ENCODE measurements around the gene MED31.
A peak's percentile ranks its signal among the peaks of the same experiment; 100 is the strongest.

The MED31 gene

DNA sequence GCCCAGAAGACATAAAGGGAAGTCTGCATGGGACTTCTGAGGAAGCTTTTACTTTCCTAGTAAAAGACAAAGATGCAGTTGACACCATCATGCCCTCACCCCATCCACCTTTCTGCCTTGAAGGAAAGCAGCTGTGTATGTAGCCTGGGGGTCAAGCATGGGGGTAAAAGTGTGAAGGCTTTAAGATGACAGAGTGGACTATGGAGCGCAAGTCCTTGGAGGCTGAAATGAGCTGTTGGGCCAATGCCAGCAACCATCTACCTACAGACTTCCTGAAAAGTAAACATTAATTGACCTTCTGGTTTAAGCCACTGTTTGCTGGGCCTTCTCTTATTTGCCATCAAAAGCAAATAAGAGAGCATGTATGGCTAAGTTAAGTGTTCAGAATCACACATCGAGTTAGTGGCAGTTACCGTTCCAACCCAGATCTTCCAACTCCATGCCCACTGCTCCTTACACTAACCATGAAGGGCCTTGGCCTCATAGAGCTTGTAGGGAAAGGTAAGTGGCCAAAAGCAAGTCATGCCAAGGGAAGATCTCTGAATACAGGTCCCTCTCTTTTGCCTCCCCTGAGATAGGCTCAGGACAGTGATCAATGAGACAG, 31.8 kb upstream of the MED31 start:
- no peak for TF ChIP-seq ZFX (IDR thresholded peaks at IDR 0.05; ENCODE audit: borderline replicate concordance)
- TF ChIP-seq, protein P1, sequence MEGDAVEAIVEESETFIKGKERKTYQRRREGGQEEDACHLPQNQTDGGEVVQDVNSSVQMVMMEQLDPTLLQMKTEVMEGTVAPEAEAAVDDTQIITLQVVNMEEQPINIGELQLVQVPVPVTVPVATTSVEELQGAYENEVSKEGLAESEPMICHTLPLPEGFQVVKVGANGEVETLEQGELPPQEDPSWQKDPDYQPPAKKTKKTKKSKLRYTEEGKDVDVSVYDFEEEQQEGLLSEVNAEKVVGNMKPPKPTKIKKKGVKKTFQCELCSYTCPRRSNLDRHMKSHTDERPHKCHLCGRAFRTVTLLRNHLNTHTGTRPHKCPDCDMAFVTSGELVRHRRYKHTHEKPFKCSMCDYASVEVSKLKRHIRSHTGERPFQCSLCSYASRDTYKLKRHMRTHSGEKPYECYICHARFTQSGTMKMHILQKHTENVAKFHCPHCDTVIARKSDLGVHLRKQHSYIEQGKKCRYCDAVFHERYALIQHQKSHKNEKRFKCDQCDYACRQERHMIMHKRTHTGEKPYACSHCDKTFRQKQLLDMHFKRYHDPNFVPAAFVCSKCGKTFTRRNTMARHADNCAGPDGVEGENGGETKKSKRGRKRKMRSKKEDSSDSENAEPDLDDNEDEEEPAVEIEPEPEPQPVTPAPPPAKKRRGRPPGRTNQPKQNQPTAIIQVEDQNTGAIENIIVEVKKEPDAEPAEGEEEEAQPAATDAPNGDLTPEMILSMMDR (IDR thresholded peaks at IDR 0.05) = no peak
- 0 out of 2 replicates have a peak overlapping the region, but pooled peaks have one; percentile 8 for H3K27ac ChIP-seq

DNA sequence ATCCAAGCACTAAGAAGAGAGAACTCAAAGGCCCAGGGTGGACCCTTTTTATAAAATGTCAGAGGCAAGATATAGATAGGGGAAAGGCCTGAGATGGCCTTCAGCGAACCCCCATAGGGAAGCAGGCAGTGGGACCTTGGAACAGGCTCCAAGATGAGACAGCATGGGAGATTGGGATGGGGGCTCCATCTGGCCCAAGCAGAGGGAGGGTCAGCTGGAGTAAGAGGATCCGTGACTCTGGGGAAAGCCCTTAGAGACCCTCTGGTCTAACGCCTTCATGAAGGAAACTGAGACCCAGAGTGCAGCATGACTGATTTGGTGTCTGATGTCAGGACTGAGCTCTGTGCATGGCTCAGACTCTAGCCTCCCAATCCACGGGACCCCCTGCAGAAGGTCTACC, 30.9 kb upstream of the MED31 start:
- TF ChIP-seq, protein P1 (IDR thresholded peaks at IDR 0.05) = no peak
- TF ChIP-seq ZFX (IDR thresholded peaks at IDR 0.05; ENCODE audit: borderline replicate concordance) = no peak
- H3K27ac ChIP-seq = no peak overlapping the region

DNA sequence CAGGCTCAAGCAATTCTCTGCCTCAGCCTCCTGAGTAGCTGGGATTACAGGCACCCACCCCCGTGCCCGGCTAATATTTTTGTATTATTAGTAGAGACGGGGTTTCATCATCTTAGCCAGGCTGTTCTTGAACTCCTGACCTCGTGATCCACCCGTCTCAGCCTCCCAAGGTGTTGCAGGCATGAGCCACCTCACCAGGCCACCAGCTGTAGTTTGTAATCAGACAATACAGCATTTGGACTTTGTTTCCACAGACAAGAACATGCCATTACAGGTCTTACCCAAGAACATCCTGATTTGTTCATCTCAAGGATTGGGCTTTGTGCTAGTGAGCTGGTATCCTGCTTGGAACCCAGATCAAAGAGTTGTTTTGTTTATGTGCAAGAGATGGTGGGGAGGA, 30.3 kb upstream of the MED31 start:
- H3K27ac ChIP-seq = no peak overlapping the region
- TF ChIP-seq ZFX (IDR thresholded peaks at IDR 0.05; ENCODE audit: borderline replicate concordance) = no peak
- TF ChIP-seq, protein P1 (IDR thresholded peaks at IDR 0.05) = no peak

DNA sequence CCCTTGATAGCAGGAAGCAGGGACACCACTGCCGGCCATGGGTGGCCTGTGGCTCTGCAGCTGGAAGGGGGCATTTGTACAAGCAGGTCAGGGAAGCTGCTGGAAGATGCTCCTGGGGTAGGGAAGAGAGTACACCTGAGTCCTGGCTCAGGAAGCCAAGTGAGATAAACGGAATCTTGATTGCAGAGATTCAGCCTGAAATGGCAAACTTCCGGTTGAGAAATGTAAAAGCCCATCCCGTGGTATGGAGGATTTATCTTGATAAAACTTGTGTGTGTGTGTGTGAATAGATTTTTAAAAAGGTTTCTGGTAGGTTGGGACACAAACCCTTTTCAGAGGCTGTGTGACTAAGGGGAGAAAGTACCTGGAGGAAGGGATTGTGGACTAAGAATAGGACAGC, 29.8 kb upstream of the MED31 start:
- TF ChIP-seq ZFX (IDR thresholded peaks at IDR 0.05; ENCODE audit: borderline replicate concordance) = no peak
- TF ChIP-seq, protein P1 (IDR thresholded peaks at IDR 0.05) = no peak
- no peak overlapping the region for H3K27ac ChIP-seq

DNA sequence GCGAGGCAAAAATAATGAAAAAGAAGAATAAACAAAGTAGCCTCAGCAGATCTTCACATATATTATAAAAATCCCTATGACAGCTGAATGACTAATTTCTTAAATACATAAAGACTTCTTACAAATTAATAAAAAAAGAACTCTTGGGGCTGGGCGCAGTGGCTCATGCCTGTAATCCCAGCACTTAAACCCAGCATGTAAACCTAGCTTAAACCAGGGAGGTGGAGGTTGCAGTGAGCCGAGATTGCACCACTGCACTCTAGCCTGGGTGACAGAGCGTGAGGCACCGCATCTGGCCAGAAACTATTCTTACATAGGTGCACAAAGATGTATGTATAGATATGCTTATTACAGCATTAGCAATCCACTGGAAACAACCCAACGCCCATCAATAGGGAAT, 27.8 kb upstream of the MED31 start:
- no peak overlapping the region for H3K27ac ChIP-seq

DNA sequence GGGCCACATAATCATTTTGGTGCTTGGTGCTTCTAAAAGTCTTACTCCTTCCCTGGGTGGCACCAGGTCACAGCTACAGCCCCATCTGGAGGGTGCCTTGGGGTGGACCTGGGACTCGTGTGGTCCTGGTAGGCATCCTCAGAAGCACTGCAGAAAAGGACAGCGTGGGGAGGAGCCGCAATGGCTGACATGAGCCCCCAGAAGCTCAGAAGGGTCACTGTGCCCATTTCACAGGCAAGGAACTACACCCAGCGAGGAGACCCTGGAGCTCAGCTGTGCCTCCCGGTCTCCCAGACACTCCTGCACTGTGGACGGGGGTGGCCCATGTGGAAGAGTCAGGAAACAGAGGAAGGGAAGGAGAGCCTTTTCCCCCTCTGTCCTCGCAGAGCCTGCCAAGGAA, 26.5 kb upstream of the MED31 start:
- H3K27ac ChIP-seq = no peak overlapping the region
- TF ChIP-seq, protein P1 (IDR thresholded peaks at IDR 0.05) = no peak

More for the DNA sequence above, 27.8 kb upstream of the MED31 start:
- TF ChIP-seq, protein P1 (IDR thresholded peaks at IDR 0.05) = no peak
- TF ChIP-seq ZFX (IDR thresholded peaks at IDR 0.05; ENCODE audit: borderline replicate concordance) = no peak

DNA sequence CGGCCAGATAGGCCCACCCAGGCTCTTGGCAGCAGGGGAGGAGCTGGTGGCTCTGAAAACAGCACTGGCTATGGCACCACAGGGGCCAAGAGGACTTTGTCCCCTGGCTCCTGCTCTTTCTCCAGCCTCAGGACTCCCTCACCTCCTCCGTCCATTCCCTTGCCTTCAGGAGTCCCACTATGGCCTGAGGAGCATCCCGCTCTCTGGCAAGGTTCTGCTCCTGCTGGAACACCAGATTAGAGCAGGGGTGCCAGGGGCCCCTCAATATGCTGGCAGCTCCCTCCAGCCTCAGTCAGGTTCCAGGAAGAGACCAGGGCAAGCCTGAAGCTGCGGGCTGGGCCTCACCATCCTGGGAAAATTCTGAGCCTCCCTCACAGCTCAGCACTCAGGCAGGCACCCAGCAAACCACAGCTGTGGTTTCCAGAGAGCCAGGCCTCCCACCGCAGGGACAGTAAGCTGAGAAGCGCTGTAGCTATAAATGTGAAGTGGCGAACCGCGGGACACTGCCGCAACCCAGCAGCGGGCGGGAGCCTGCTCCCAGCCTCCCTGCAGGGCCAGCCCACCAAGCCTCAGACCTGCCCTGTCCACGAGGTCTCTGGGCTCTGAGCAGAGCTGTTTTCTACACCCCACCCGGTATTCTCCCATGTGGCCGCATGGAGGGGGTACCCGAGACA, 25.9 kb upstream of the MED31 start:
- TF ChIP-seq ZFX (IDR thresholded peaks at IDR 0.05; ENCODE audit: borderline replicate concordance) = no peak
- TF ChIP-seq, protein P1 (IDR thresholded peaks at IDR 0.05) = no peak
- no peak overlapping the region for H3K27ac ChIP-seq

All from 22Rv1 (cell line).